ENCODE results near the gene C1orf52. TPM values are rescaled to one million over a fixed set of nuclear protein-coding genes. Genes with fewer than 3 reads are reported as not detected.

Gene C1orf52
- total and polyA plus RNA-seq, 7 donors, result 10.2 to 28.8 (median 15.1) TPM

DNA sequence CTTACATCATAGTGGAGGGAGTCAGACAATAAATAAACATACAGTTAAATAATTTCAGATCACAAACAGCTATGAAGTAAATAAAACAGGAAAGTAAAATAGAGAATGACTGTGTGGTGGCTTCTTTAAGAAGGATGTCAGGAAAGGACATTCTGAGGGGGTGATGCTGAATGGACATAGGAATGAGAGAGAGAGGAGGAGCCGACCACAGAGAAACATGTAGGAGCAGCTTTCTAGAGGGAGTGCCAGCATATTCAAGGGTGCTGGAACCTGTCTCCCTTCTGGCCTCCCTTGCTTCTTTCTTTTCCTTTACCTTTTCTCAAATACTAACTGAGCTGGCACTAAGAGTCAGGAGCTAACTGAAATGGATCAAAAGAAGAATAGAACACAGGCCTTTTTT is 37.5 kb upstream of the C1orf52 start:
- intact Hi-C loops (cut with DNase I), result no loop called here
- H3K27me3 ChIP-seq (ENCODE audit: insufficient read depth in 3 of 3, low read length in 2 of 3), result no peaks in the 10 kb centered on the region
- no peaks in the 10 kb centered on the region for H3K4me1 ChIP-seq
- H3K9me3 ChIP-seq, result no peaks in the 10 kb centered on the region
- 63 to 75% (median 64%) methylated on average over 1 of the region's 1 CpG for WGBS, 3 donors
- ATAC-seq (no peak), DNase-seq (no peak)
- no peak for TF ChIP-seq CTCF (IDR thresholded peaks at IDR 0.05)
- no peaks in the 10 kb centered on the region for H3K36me3 ChIP-seq (ENCODE audit: insufficient read depth in 1 of 2, low read depth in 1 of 2)
- H3K27ac ChIP-seq, result no peak overlapping the region
- H3K4me3 ChIP-seq, result no peak overlapping the region

GRCh38 chr1:85295654-85296053 is 36.2 kb upstream of the C1orf52 start:
- Histone ChIP-seq H3K4me3 (no peak overlapping the region), H3K27ac (no peak overlapping the region), H3K36me3 (ENCODE audit: insufficient read depth in 1 of 2, low read depth in 1 of 2) (no peaks in the 10 kb centered on the region), H3K27me3 (ENCODE audit: insufficient read depth in 3 of 3, low read length in 2 of 3) (no peaks in the 10 kb centered on the region), H3K9me3 (no peaks in the 10 kb centered on the region), H3K4me1 (no peaks in the 10 kb centered on the region)
- intact Hi-C loops (cut with DNase I), result no loop called here
- DNase-seq (no peak), ATAC-seq (no peak)
- TF ChIP-seq CTCF (IDR thresholded peaks at IDR 0.05), result no peak
- WGBS, 3 donors, result 74 to 82% (median 77%) methylated on average over 4 of the region's 4 CpGs

- intact Hi-C loops (cut with DNase I), result no loop called here
- no peaks in the 10 kb centered on the region for H3K9me3 ChIP-seq
- WGBS, 3 donors, result 40 to 47% (median 42%) methylated on average over 3 of the region's 3 CpGs
- no peak for TF ChIP-seq CTCF (IDR thresholded peaks at IDR 0.05)
- no peak overlapping the region for H3K4me3 ChIP-seq
- no peak for DNase-seq
- no peaks in the 10 kb centered on the region for H3K36me3 ChIP-seq (ENCODE audit: insufficient read depth in 1 of 2, low read depth in 1 of 2)
- no peaks in the 10 kb centered on the region for H3K4me1 ChIP-seq
- H3K27ac ChIP-seq, result no peak overlapping the region
- no peak for ATAC-seq
- no peaks in the 10 kb centered on the region for H3K27me3 ChIP-seq (ENCODE audit: insufficient read depth in 3 of 3, low read length in 2 of 3)
These were observed 35.6 kb upstream of the C1orf52 start for GRCh38 chr1:85295006-85295431.

DNA sequence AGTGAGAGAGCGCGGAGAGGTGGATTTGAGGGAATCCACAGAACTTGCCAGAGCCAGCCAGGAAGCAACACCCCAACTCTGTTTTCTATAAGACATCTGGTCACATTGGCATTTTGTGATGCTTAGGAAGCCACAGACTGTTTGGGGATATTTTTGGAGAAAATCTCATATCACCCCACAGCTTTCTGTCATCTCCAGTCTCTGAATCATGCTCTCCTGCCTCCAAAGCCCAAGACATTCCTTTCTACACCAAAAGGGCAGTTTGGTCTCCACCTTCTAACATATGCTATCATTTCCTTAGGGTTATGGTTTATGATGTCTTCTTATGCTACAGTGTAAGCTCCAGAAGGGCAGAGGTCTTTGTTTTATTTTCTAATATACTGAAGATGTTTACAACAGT is 31.4 kb upstream of the C1orf52 start:
- intact Hi-C loops (cut with DNase I), result no loop called here
- H3K9me3 ChIP-seq, result no peaks in the 10 kb centered on the region
- 94 to 100% (median 100%) methylated on average over 2 of the region's 2 CpGs for WGBS, 3 donors
- no peak overlapping the region for H3K27ac ChIP-seq
- no peak overlapping the region for H3K4me3 ChIP-seq
- no peak for TF ChIP-seq CTCF (IDR thresholded peaks at IDR 0.05)
- H3K27me3 ChIP-seq (ENCODE audit: insufficient read depth in 3 of 3, low read length in 2 of 3), result no peaks in the 10 kb centered on the region
- H3K36me3 ChIP-seq (ENCODE audit: insufficient read depth in 1 of 2, low read depth in 1 of 2), result no peaks in the 10 kb centered on the region
- DNase-seq (no peak), ATAC-seq (no peak)
- no peaks in the 10 kb centered on the region for H3K4me1 ChIP-seq

GRCh38 chr1:85289848-85290335 is 30.4 kb upstream of the C1orf52 start:
- Histone ChIP-seq H3K4me1 (no peaks in the 10 kb centered on the region), H3K4me3 (no peak overlapping the region), H3K9me3 (no peaks in the 10 kb centered on the region), H3K27me3 (ENCODE audit: insufficient read depth in 3 of 3, low read length in 2 of 3) (no peaks in the 10 kb centered on the region), H3K36me3 (ENCODE audit: insufficient read depth in 1 of 2, low read depth in 1 of 2) (no peaks in the 10 kb centered on the region), H3K27ac (no peak overlapping the region)
- intact Hi-C loops (cut with DNase I), result no loop called here
- no peak for ATAC-seq
- DNase-seq, result no peak
- no peak for TF ChIP-seq CTCF (IDR thresholded peaks at IDR 0.05)
- WGBS, 3 donors, result 92 to 94% (median 92%) methylated on average over 4 of the region's 4 CpGs
